Peyer's patch (tissue), 4 donors: ENCODE results near the gene SRC.

Experiments used
- POLR2A ChIP-seq, 2 donors: fragments of 450-650 bp; IDR thresholded peaks; one replicate each; pipeline ENCODE4 v1.5.1; 2017; ENCODE audit warnings: antibody characterized with exemption in 2 of 2, mild to moderate bottlenecking in 2 of 2, moderate library complexity in 2 of 2
- TF ChIP-seq, protein P1 (sequence below), 6 experiments: fragments of 450-650 bp in 4 of 6; fragments of 200-600 bp in 2 of 6; sonication (generic) in 1 of 6; IDR thresholded peaks; one replicate each; pipeline ENCODE4 v1.5.1; 2017 to 2019; ENCODE audit warnings: antibody characterized with exemption in 6 of 6, mild to moderate bottlenecking in 3 of 6, moderate library complexity in 1 of 6

DNA sequence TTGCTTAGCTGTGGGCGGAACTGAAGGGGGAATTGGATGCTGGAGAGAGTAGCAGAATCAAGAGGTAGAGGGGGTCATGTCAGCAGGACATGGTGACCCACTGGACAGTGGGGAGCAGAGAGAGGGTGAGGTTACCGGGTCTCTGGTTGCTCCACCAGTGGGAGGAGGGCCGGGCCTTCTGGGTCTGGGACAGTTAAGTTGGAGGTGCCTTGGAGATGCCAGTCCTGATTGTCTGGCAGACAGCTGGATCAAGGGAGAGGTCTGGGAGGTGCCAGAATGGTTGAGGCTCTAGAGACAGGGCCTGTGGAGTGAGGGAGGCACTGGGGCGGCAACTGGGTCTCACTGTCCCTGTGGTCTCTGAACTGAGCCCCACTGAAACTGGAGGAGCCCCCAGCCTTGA, 31.8 kb upstream of the SRC start:
- TF ChIP-seq, protein P1, sequence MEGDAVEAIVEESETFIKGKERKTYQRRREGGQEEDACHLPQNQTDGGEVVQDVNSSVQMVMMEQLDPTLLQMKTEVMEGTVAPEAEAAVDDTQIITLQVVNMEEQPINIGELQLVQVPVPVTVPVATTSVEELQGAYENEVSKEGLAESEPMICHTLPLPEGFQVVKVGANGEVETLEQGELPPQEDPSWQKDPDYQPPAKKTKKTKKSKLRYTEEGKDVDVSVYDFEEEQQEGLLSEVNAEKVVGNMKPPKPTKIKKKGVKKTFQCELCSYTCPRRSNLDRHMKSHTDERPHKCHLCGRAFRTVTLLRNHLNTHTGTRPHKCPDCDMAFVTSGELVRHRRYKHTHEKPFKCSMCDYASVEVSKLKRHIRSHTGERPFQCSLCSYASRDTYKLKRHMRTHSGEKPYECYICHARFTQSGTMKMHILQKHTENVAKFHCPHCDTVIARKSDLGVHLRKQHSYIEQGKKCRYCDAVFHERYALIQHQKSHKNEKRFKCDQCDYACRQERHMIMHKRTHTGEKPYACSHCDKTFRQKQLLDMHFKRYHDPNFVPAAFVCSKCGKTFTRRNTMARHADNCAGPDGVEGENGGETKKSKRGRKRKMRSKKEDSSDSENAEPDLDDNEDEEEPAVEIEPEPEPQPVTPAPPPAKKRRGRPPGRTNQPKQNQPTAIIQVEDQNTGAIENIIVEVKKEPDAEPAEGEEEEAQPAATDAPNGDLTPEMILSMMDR (IDR thresholded peaks at IDR 0.05), result no peak
- TF ChIP-seq POLR2A (IDR thresholded peaks at IDR 0.05), result no peak
